Measurements from ENCODE around the gene COA1. TPM values are rescaled to one million over a fixed set of nuclear protein-coding genes. Genes with fewer than 3 reads are reported as not detected.

Gene COA1
- total RNA-seq, 4 donors from 2014 or later: 35.3 to 775 (median 40.0) TPM

- TF ChIP-seq, protein P1, sequence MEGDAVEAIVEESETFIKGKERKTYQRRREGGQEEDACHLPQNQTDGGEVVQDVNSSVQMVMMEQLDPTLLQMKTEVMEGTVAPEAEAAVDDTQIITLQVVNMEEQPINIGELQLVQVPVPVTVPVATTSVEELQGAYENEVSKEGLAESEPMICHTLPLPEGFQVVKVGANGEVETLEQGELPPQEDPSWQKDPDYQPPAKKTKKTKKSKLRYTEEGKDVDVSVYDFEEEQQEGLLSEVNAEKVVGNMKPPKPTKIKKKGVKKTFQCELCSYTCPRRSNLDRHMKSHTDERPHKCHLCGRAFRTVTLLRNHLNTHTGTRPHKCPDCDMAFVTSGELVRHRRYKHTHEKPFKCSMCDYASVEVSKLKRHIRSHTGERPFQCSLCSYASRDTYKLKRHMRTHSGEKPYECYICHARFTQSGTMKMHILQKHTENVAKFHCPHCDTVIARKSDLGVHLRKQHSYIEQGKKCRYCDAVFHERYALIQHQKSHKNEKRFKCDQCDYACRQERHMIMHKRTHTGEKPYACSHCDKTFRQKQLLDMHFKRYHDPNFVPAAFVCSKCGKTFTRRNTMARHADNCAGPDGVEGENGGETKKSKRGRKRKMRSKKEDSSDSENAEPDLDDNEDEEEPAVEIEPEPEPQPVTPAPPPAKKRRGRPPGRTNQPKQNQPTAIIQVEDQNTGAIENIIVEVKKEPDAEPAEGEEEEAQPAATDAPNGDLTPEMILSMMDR (IDR thresholded peaks at IDR 0.05): no peak
- no peak for TF ChIP-seq EP300 (IDR thresholded peaks at IDR 0.05)
- TF ChIP-seq POLR2AphosphoS5 (IDR thresholded peaks at IDR 0.05): no peak
- TF ChIP-seq POLR2A (IDR thresholded peaks at IDR 0.05): no peak
- Histone ChIP-seq H3K36me3 (peaks cover 8% of the 10 kb centered on the region), H3K4me1 (peaks cover 4% of the 10 kb centered on the region), H3K4me3 (no peak overlapping the region), H3K27me3 (no peaks in the 10 kb centered on the region), H3K27ac (no peak overlapping the region), H3K9me3 (no peaks in the 10 kb centered on the region)
- DNase-seq (ENCODE audit: low spot score in 2 of 2): no peak
- 42% methylated on average over 2 of the region's 2 CpGs for WGBS
These were observed 28.4 kb downstream of the COA1 start for GRCh38 chr7:43700646-43701499.

- Histone ChIP-seq H3K9me3 (no peaks in the 10 kb centered on the region), H3K4me3 (no peak overlapping the region), H3K27ac (no peak overlapping the region), H3K36me3 (peaks cover 1% of the 10 kb centered on the region), H3K27me3 (no peaks in the 10 kb centered on the region), H3K4me1 (peaks cover 4% of the 10 kb centered on the region)
- no peak for DNase-seq (ENCODE audit: low spot score in 2 of 2)
- WGBS: 12% methylated on average over 6 of the region's 6 CpGs
- no peak for TF ChIP-seq POLR2AphosphoS5 (IDR thresholded peaks at IDR 0.05)
- TF ChIP-seq, protein P1 (IDR thresholded peaks at IDR 0.05): peak; percentile 38 to 46
These were observed 29.2 kb downstream of the COA1 start for GRCh38 chr7:43700059-43700501.

DNA sequence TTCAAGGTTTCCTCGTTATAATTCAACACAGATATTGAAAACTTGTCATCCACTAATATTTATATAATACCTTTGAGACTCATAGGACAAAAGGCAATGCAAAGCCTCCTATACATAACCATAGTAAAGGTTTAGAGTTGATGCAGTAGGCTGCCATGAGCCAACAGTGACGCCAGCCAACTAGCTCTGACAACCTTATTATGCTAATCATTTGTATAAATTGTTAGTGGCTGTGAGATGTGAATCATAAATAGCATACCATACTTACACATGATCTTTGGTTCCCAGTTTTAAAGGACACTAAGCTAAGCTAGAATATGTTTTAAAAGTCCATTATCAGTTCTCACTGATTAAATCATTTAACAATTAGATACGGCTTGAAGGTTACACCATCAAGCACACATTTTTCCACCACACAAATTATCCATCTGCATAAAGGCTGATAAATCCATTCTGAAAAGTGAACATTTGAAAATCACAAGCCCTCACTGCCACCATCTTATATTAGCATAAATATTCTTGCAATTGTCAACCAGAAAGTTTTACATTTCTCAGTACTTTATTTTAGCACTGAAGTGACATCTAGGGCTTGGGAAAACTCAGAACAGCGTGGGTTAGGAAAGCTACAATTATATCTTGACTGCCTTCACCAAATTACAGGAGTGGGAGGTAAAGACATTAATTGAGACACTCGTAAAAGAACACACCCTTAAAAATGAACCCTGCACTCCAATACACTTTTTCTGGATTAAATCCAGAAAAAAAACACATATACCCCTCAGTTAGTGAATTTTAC lies 30.7 kb downstream of the COA1 start:
- H3K4me1 ChIP-seq: peaks cover 4% of the 10 kb centered on the region
- no peak overlapping the region for H3K4me3 ChIP-seq
- no peak for DNase-seq (ENCODE audit: low spot score in 2 of 2)
- H3K27ac ChIP-seq: no peak overlapping the region
- 68% methylated on average over 5 of the region's 5 CpGs for WGBS
- TF ChIP-seq POLR2AphosphoS5 (IDR thresholded peaks at IDR 0.05): no peak
- TF ChIP-seq, protein P1 (IDR thresholded peaks at IDR 0.05): no peak
- no peak for TF ChIP-seq POLR2A (IDR thresholded peaks at IDR 0.05)
- TF ChIP-seq EP300 (IDR thresholded peaks at IDR 0.05): no peak
- no peaks in the 10 kb centered on the region for H3K36me3 ChIP-seq
- no peaks in the 10 kb centered on the region for H3K9me3 ChIP-seq
- no peaks in the 10 kb centered on the region for H3K27me3 ChIP-seq

DNA sequence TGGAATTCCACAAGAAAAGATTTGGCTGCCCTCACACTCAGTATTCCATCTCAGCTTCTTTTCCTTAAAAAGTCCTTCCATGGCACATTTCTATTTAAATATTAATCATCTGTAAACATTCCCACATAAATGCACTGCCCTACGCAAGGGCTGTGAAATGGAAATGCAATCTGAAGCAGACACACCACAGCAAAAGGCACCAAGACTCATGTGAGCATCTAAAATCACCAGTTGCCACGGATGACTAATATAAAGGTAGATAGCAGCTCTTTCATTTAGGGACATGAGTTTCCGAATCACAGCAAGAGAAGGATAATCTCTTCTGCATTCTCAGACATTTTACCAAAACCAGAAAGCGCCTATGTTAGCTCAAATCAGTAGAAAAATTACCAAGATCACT lies 31.6 kb downstream of the COA1 start:
- Histone ChIP-seq H3K27me3 (no peaks in the 10 kb centered on the region), H3K36me3 (no peaks in the 10 kb centered on the region), H3K9me3 (no peaks in the 10 kb centered on the region), H3K4me1 (peaks cover 8% of the 10 kb centered on the region), H3K4me3 (no peak overlapping the region), H3K27ac (no peak overlapping the region)
- TF ChIP-seq POLR2AphosphoS5 (IDR thresholded peaks at IDR 0.05) (no peak), POLR2A (IDR thresholded peaks at IDR 0.05) (no peak), EP300 (IDR thresholded peaks at IDR 0.05) (no peak)
- TF ChIP-seq, protein P1 (IDR thresholded peaks at IDR 0.05): no peak
- WGBS: 90% methylated on average over 4 of the region's 4 CpGs
- DNase-seq (ENCODE audit: low spot score in 2 of 2): no peak

DNA sequence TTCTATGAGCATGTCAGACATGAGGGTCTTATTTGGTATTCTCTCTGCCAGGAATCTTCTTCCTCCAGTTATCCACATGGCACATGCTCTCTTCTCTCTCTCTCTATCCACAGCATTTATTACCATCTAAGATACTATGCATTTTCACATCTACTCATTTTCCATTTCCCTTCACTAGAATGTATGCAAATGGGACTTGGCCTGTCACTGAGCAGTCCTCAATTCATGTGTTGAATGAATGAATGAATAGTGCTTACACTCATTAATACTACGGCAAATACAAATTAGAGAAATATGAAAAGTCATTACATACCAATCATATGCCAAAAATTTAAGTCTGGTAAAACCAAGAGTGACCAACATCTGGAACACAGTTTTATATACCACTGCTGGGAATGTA lies 34.0 kb downstream of the COA1 start:
- H3K36me3 ChIP-seq: no peaks in the 10 kb centered on the region
- H3K27me3 ChIP-seq: no peaks in the 10 kb centered on the region
- H3K4me1 ChIP-seq: peaks cover 9% of the 10 kb centered on the region
- H3K9me3 ChIP-seq: no peaks in the 10 kb centered on the region
- H3K4me3 ChIP-seq: no peak overlapping the region
- TF ChIP-seq, protein P1 (IDR thresholded peaks at IDR 0.05): no peak
- TF ChIP-seq POLR2AphosphoS5 (IDR thresholded peaks at IDR 0.05): no peak
- no peak for TF ChIP-seq POLR2A (IDR thresholded peaks at IDR 0.05)
- no peak for TF ChIP-seq EP300 (IDR thresholded peaks at IDR 0.05)
- H3K27ac ChIP-seq: no peak overlapping the region
- no peak for DNase-seq (ENCODE audit: low spot score in 2 of 2)
- 91% methylated on average over 1 of the region's 1 CpG for WGBS
